Tibial nerve (tissue), 4 donors: ENCODE results near the gene PMS1. TPM values are rescaled to one million over a fixed set of nuclear protein-coding genes. Genes with fewer than 3 reads are reported as not detected.

Experiments used
- DNase-seq, 2 donors: peaks; one replicate each; pipeline ENCODE4 v3.0.0-alpha.2; 2019; ENCODE audit warnings: low spot score in 2 of 2
- H3K27ac ChIP-seq, 4 donors: fragments of 200-600 bp; sonication (generic) in 3 of 4; one replicate each; pipeline ENCODE4 v1.5.1; 2017 to 2019; ENCODE audit warnings: mild to moderate bottlenecking in 1 of 4
- H3K27me3 ChIP-seq, 2 donors: fragments of 200-600 bp; sonication (generic) in 1 of 2; one replicate each; pipeline versions ENCODE4 v1.5.1 to v1.6.0; 2017 to 2019
- H3K36me3 ChIP-seq, 3 donors: fragments of 200-600 bp; sonication (generic); one replicate each; pipeline ENCODE4 v1.5.1; 2018 to 2019
- H3K4me1 ChIP-seq, 4 donors: fragments of 200-600 bp; sonication (generic) in 3 of 4; one replicate each; pipeline ENCODE4 v1.5.1; 2017 to 2019
- H3K4me3 ChIP-seq, 4 donors: fragments of 200-600 bp; sonication (generic) in 3 of 4; one replicate each; pipeline ENCODE4 v1.5.1; 2017 to 2019; ENCODE audit warnings: mild to moderate bottlenecking in 1 of 4, moderate library complexity in 1 of 4
- H3K9me3 ChIP-seq, 4 donors: fragments of 200-600 bp; sonication (generic) in 3 of 4; one replicate each; pipeline ENCODE4 v1.5.1; 2017 to 2019
- CTCF ChIP-seq, 5 experiments: fragments of 200-600 bp in 3 of 5; fragments of 450-650 bp in 2 of 5; sonication (generic) in 3 of 5; IDR thresholded peaks; one replicate each; pipeline ENCODE4 v1.5.1; 2016 to 2019; ENCODE audit warnings: antibody characterized with exemption in 5 of 5, mild to moderate bottlenecking in 3 of 5, moderate library complexity in 2 of 5
- EP300 ChIP-seq, 2 donors: sonication (generic); formaldehyde crosslinking; IDR thresholded peaks; one replicate each; pipeline ENCODE4 v1.6.1; 2017; ENCODE audit warnings: antibody characterized with exemption in 2 of 2, mild to moderate bottlenecking in 1 of 2
- POLR2A ChIP-seq, 2 donors: fragments of 450-650 bp; IDR thresholded peaks; one replicate each; pipeline ENCODE4 v1.6.1; 2017; ENCODE audit warnings: antibody characterized with exemption in 2 of 2, mild to moderate bottlenecking in 2 of 2, moderate library complexity in 2 of 2
- WGBS, 2 donors: methylation state at CpG; one replicate each; pipeline ENCODE4 v1.1.5; 2018; 5-methylcytosine and 5-hydroxymethylcytosine counted together
- total RNA-seq, 4 donors: library from RNA; depleted of rRNA; stranded (reverse); fragments of >200 nt; gene quantifications; one replicate each; pipeline ENCODE4 v1.1.0, GENCODE V29; 2016

The PMS1 gene
- total RNA-seq, 4 donors from 2014 or later: 11.2 to 33.0 (median 21.0) TPM

- H3K36me3 ChIP-seq: peaks cover 0 to 42% (median 0%) of the 10 kb centered on the region in 3 donors
- 43 to 56% methylated on average over 4 of the region's 4 CpGs for WGBS, 2 donors
- peak overlapping the region in 1 of 4 donors; percentile 10 for H3K27ac ChIP-seq
- DNase-seq: peak in 1 of 2 donors; percentile 14
- H3K27me3 ChIP-seq: no peaks in the 10 kb centered on the region
- H3K4me3 ChIP-seq: no peak overlapping the region
- peaks cover 0 to 13% (median 3%) of the 10 kb centered on the region in 4 donors for H3K4me1 ChIP-seq
- no peaks in the 10 kb centered on the region for H3K9me3 ChIP-seq
- TF ChIP-seq POLR2A (IDR thresholded peaks at IDR 0.05) (no peak), EP300 (IDR thresholded peaks at IDR 0.05) (peak in 1 of 2 donors; percentile 30), CTCF (IDR thresholded peaks at IDR 0.05) (peak in 4 of 5 experiments; percentile 10 to 41 (median 32))
Measured at GRCh38 chr2:189798312-189799029, 14.2 kb downstream of the PMS1 start.

DNA sequence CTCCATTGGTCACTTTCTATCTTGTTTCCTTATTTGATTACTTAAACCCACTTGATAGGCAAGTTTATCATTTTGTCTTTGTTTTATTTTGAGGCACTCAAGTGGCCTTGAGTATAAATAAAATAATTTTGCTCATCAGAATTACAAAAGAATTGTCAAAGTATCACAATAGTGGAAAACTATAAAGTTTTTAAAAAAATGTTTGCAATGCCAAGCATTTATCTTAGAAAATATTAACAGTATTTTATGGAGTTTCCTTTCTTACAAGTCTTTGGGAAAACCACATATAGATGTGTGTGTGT lies 14.7 kb downstream of the PMS1 start:
- TF ChIP-seq POLR2A (IDR thresholded peaks at IDR 0.05) (no peak), CTCF (IDR thresholded peaks at IDR 0.05) (no peak), EP300 (IDR thresholded peaks at IDR 0.05) (no peak)
- H3K4me3 ChIP-seq: no peak overlapping the region
- DNase-seq: no peak
- peak overlapping the region in 1 of 4 donors; percentile 10 for H3K27ac ChIP-seq
- H3K9me3 ChIP-seq: no peaks in the 10 kb centered on the region
- H3K36me3 ChIP-seq: peaks cover 0 to 37% (median 0%) of the 10 kb centered on the region in 3 donors
- H3K27me3 ChIP-seq: no peaks in the 10 kb centered on the region
- peaks cover 0 to 13% (median 3%) of the 10 kb centered on the region in 4 donors for H3K4me1 ChIP-seq

DNA sequence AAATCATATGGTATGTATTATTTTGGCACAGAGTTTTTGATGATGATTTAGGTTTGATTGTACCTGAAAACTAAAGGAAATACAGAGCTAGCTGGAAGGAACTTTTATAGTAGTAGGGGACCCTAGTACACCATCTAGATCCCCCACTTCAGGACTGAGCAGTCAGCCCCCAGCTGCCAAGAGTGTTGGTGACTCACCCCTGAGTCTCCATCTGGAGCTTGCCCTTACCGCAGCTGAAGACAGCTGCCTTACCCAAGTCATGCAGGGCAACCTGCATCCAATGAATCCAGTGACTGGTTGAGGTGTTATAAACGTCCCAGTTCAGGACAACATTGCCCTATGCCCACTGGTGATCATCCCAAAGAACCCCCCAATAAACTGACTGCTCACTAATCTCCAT lies 15.3 kb downstream of the PMS1 start:
- 83 to 92% methylated on average over 2 of the region's 2 CpGs for WGBS, 2 donors
- peaks cover 0 to 37% (median 0%) of the 10 kb centered on the region in 3 donors for H3K36me3 ChIP-seq
- H3K9me3 ChIP-seq: no peaks in the 10 kb centered on the region
- peak overlapping the region in 1 of 4 donors; percentile 38 for H3K27ac ChIP-seq
- DNase-seq: no peak
- H3K4me3 ChIP-seq: no peak overlapping the region
- no peak for TF ChIP-seq POLR2A (IDR thresholded peaks at IDR 0.05)
- no peak for TF ChIP-seq CTCF (IDR thresholded peaks at IDR 0.05)
- no peak for TF ChIP-seq EP300 (IDR thresholded peaks at IDR 0.05)
- H3K4me1 ChIP-seq: peaks cover 0 to 13% (median 3%) of the 10 kb centered on the region in 4 donors
- H3K27me3 ChIP-seq: no peaks in the 10 kb centered on the region

- TF ChIP-seq POLR2A (IDR thresholded peaks at IDR 0.05) (no peak), EP300 (IDR thresholded peaks at IDR 0.05) (no peak), CTCF (IDR thresholded peaks at IDR 0.05) (no peak)
- WGBS, 2 donors: 95 to 96% methylated on average over 2 of the region's 2 CpGs
- Histone ChIP-seq H3K27ac (no peak overlapping the region), H3K4me3 (no peak overlapping the region), H3K27me3 (no peaks in the 10 kb centered on the region), H3K36me3 (peaks cover 0 to 28% (median 0%) of the 10 kb centered on the region in 3 donors), H3K4me1 (peaks cover 0 to 11% (median 3%) of the 10 kb centered on the region in 4 donors), H3K9me3 (no peaks in the 10 kb centered on the region)
- DNase-seq: no peak
Measured at GRCh38 chr2:189802396-189802912, 18.2 kb downstream of the PMS1 start.

GRCh38 chr2:189803431-189803830 lies 19.2 kb downstream of the PMS1 start:
- TF ChIP-seq EP300 (IDR thresholded peaks at IDR 0.05) (no peak), CTCF (IDR thresholded peaks at IDR 0.05) (no peak), POLR2A (IDR thresholded peaks at IDR 0.05) (no peak)
- Histone ChIP-seq H3K27ac (no peak overlapping the region), H3K9me3 (no peaks in the 10 kb centered on the region), H3K36me3 (peaks cover 0 to 32% (median 0%) of the 10 kb centered on the region in 3 donors), H3K27me3 (no peaks in the 10 kb centered on the region), H3K4me3 (no peak overlapping the region), H3K4me1 (peaks cover 0 to 7% (median under 1%) of the 10 kb centered on the region in 4 donors)
- DNase-seq: no peak
- WGBS, 2 donors: 68 to 82% methylated on average over 3 of the region's 3 CpGs
